HFFc6 (cell line): ENCODE results near the gene SLC13A4. TPM values are rescaled to one million over a fixed set of nuclear protein-coding genes. Genes with fewer than 3 reads are reported as not detected.
A peak's percentile ranks its signal among the peaks of the same experiment; 100 is the strongest.

Experiments
- DNase-seq: peaks from one replicate; pipeline ENCODE4 v3.0.0-alpha.2; 2018
- H3K27ac Mint-ChIP-seq: 2 replicates; pipeline ENCODE4 v1.8.0; 2020; ENCODE audit warnings: mild to moderate bottlenecking, mixed read lengths
- H3K27me3 Mint-ChIP-seq: 2 replicates; pipeline ENCODE4 v1.8.0; 2021; ENCODE audit warnings: mild to moderate bottlenecking, moderate library complexity, mixed read lengths; ENCODE audit not compliant: insufficient read depth
- H3K36me3 Mint-ChIP-seq: 2 replicates; pipeline ENCODE4 v1.8.0; 2021; ENCODE audit warnings: low read depth, mixed read lengths
- H3K4me1 Mint-ChIP-seq: 2 replicates; pipeline ENCODE4 v1.8.0; 2020; ENCODE audit warnings: low read depth, mixed read lengths
- H3K4me3 Mint-ChIP-seq: 2 replicates; pipeline ENCODE4 v1.8.0; 2020; ENCODE audit warnings: mild to moderate bottlenecking, moderate library complexity, mixed read lengths
- H3K9me3 Mint-ChIP-seq: 2 replicates; pipeline ENCODE4 v1.8.0; 2020; ENCODE audit warnings: mild to moderate bottlenecking, mixed read lengths
- total RNA-seq, 6 experiments: library from RNA; stranded (reverse); fragmentation: NEBNext Ultra II Directional; extraction: Animal tissue kit (Norgen Biotek cat#: 25700); gene quantifications; 2 replicates in 1 of 6; 3 replicates in 5 of 6; pipeline ENCODE4 v1.2.3, GENCODE V29; 2021
- TF ChIP-seq, protein P1 (sequence below): fragments of 200-600 bp; sonication (generic); IDR thresholded peaks from 2 replicates; pipeline ENCODE4 v1.5.0; 2021; ENCODE audit warnings: antibody characterized with exemption, mild to moderate bottlenecking

Gene SLC13A4
- total RNA-seq, 6 experiments from 2014 or later = 0.24 to 1.2 (median 0.68) TPM; not detected in 1

DNA sequence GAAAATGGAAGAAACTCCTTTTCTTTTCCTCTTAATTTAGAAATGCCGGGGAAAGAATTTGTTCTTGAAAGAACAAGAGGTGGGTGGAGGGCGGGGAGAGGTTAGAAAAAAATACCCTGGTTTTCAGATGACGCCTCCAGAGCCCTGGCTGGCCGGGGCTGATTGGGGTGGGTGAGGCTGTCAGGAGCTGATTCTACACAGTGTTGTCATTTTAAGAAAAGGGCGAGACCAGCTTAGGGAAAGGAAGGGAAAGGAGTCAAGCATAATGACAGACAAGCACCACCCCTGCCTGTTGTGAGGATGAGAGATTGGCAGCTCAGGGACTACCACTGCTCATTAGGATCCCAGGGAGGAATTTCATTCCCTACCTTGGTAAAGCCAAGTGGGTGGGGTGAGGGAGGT is 30.5 kb upstream of the SLC13A4 start:
- H3K9me3 Mint-ChIP-seq = no peaks in the 10 kb centered on the region
- peaks cover 49% of the 10 kb centered on the region for H3K4me1 Mint-ChIP-seq
- TF ChIP-seq, protein P1, sequence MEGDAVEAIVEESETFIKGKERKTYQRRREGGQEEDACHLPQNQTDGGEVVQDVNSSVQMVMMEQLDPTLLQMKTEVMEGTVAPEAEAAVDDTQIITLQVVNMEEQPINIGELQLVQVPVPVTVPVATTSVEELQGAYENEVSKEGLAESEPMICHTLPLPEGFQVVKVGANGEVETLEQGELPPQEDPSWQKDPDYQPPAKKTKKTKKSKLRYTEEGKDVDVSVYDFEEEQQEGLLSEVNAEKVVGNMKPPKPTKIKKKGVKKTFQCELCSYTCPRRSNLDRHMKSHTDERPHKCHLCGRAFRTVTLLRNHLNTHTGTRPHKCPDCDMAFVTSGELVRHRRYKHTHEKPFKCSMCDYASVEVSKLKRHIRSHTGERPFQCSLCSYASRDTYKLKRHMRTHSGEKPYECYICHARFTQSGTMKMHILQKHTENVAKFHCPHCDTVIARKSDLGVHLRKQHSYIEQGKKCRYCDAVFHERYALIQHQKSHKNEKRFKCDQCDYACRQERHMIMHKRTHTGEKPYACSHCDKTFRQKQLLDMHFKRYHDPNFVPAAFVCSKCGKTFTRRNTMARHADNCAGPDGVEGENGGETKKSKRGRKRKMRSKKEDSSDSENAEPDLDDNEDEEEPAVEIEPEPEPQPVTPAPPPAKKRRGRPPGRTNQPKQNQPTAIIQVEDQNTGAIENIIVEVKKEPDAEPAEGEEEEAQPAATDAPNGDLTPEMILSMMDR = no peak
- DNase-seq = no peak
- H3K27ac Mint-ChIP-seq = peak overlapping the region; percentile 94
- peaks cover 9% of the 10 kb centered on the region; the same call in 1 of the 2 replicates for H3K36me3 Mint-ChIP-seq
- H3K4me3 Mint-ChIP-seq = peak overlapping the region; percentile 73
- H3K27me3 Mint-ChIP-seq = peaks cover 3% of the 10 kb centered on the region; the same call in 1 of the 2 replicates

DNA sequence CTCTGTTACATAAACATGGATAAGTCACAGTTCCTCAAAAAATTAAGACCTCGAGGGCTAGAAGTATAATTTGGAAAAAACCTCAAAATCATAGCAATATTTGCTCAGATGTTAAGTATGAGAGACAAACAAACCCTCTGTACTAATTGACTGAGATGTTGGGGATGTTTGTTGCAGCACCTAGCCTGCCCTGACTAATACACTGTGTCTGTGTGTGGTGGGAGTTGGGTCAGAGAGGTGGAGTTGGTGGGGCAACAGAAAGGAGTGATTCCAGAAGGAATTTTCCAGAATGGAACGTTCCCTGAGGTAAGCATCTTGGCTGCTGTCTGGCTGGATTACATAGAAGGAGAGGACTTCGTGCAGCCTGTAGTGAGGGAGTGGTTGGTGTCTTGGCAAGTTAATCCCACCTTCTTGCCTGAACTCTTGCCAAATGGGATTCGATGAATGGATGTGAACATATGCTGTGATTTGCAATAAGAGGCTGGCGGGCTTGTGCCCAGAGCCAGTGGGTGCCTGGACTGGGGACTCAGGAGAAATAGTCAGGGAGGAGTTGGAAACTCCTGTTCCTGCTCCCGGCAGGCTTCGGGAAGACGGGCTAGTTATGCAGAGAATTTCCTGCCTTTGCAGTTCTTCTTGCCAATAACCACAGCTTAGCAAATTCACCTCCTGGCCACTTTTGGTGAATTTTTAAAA is 29.9 kb upstream of the SLC13A4 start:
- TF ChIP-seq, protein P1 = no peak
- Mint-ChIP-seq H3K4me3 (peak overlapping the region; percentile 73), H3K27ac (peak overlapping the region; percentile 94), H3K27me3 (peaks cover 3% of the 10 kb centered on the region; the same call in 1 of the 2 replicates), H3K36me3 (peaks cover 9% of the 10 kb centered on the region; the same call in 1 of the 2 replicates), H3K4me1 (peaks cover 42% of the 10 kb centered on the region), H3K9me3 (no peaks in the 10 kb centered on the region)
- peak; percentile 30 for DNase-seq

DNA sequence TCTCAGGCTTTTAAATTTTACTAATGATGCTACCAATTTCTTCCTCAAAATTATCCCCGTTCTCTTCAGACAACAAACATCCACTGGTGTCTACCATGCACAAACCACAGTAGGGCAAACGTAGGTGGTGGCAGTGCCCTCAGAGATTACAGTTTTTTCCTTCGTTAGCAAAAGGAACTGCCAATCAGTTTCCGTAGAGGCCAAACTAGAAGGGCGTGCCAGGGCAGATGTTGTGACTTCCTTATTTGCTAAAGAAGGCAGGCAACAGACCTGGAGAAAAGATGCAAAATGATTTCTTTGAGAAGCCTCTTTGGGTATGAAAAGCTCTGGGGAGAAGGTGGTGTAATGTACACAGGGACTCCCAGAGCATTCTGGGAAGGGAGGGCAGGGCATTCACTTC is 28.2 kb upstream of the SLC13A4 start:
- no peaks in the 10 kb centered on the region for H3K9me3 Mint-ChIP-seq
- no peak overlapping the region for H3K4me3 Mint-ChIP-seq
- H3K36me3 Mint-ChIP-seq = peaks cover 5% of the 10 kb centered on the region; the same call in 1 of the 2 replicates
- DNase-seq = no peak
- H3K4me1 Mint-ChIP-seq = peaks cover 26% of the 10 kb centered on the region
- H3K27ac Mint-ChIP-seq = no peak overlapping the region
- TF ChIP-seq, protein P1 = no peak
- peaks cover 2% of the 10 kb centered on the region; the same call in 1 of the 2 replicates for H3K27me3 Mint-ChIP-seq

DNA sequence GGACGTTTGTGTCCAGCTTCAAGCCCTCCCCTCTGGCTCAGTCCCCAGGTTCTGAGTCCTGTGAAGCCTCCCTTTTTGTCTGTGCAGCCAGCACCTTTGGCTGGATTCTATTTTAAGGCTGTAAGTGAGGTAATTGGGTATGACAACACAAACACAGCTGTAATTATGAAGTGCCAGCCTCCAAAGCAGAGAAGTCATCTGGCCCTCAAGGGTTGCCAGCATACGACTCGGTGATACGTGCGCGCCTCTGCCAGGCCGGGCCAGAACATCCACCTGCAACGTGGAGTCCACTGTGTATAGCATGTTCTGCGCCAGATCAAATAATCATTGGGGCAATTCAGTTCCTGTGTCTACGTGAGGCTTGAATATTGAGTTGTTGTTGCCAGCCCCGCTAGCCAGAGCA is 27.4 kb upstream of the SLC13A4 start:
- peaks cover 22% of the 10 kb centered on the region for H3K4me1 Mint-ChIP-seq
- no peak overlapping the region for H3K4me3 Mint-ChIP-seq
- TF ChIP-seq, protein P1 = no peak
- peaks cover 2% of the 10 kb centered on the region; the same call in 1 of the 2 replicates for H3K27me3 Mint-ChIP-seq
- no peak for DNase-seq
- peaks cover 5% of the 10 kb centered on the region; the same call in 1 of the 2 replicates for H3K36me3 Mint-ChIP-seq
- no peak overlapping the region for H3K27ac Mint-ChIP-seq
- H3K9me3 Mint-ChIP-seq = no peaks in the 10 kb centered on the region

DNA sequence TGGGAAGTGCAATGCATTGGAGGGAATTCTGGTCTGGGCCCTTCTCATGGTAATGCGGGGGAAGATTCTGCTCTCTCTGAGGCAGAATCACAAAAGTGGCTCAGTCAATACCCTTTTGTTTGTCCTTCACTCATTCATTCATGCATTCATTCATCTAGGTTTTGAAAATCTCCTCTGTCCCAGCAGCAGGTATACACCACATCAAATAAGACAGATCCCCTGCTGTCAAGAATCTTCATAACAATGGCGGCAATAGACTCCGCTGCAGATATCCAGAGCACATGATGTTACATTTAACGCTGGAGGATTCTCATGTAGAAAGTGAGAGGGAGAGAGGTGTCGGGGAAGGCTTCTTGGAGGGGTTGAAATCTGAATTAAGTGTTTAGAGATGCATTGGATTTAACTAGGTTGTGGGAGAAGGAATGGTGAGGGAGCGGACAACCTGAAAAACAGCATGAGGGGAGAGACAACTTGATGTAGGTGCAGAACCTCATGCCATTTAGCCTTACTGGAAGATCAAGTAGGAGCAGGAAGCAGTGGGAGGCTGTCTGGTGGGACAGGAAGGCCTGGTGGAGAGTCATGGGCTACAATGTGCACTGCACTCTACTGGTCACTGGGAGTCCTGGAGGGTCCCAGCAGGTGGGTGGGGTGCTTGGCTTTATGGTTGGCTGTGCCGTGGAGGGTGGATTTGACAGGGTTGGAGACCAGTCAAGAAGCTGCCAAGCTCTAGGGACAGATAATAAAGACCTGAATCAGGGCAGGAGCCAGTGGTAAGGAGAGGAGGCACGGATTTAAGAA is 25.8 kb upstream of the SLC13A4 start:
- peaks cover 23% of the 10 kb centered on the region for H3K4me1 Mint-ChIP-seq

More for the DNA sequence above, 25.8 kb upstream of the SLC13A4 start:
- Mint-ChIP-seq H3K9me3 (no peaks in the 10 kb centered on the region), H3K4me3 (no peak overlapping the region), H3K27ac (no peak overlapping the region), H3K36me3 (peaks cover 5% of the 10 kb centered on the region; the same call in 1 of the 2 replicates), H3K27me3 (peaks cover 2% of the 10 kb centered on the region; the same call in 1 of the 2 replicates)
- DNase-seq = no peak
- TF ChIP-seq, protein P1 = no peak
